ENCODE measurements around the gene CDH23.

- no peak for TF ChIP-seq CTCF (conservative IDR thresholded peaks at IDR 0.05; ENCODE audit: low read depth, low read length)
- no peak for TF ChIP-seq EZH2 (IDR thresholded peaks at IDR 0.05; ENCODE audit: low read length, unreplicated experiment)
These were observed 204.1 kb downstream of the CDH23 start for GRCh38 chr10:71600849-71601248.
